Smooth muscle cell (in vitro differentiated cells): ENCODE data around the gene TMEM123. TPM values are rescaled to one million over a fixed set of nuclear protein-coding genes. Genes with fewer than 3 reads are reported as not detected.
A peak's percentile ranks its signal among the peaks of the same experiment; 100 is the strongest.

Source experiments
- DNase-seq: peaks from one replicate; lab custom pipeline; 2025; ENCODE audit not compliant: unreplicated experiment; lab: John Stamatoyannopoulos, UW
- H2AFZ ChIP-seq: fragments of 200-600 bp; sonication (generic); 2 replicates; pipeline ENCODE4 v1.6.0; 2016; ENCODE audit warnings: antibody characterized with exemption, low read depth, mild to moderate bottlenecking
- H3F3A ChIP-seq: fragments of 200-600 bp; sonication (generic); 2 replicates; pipeline ENCODE4 v1.6.0; 2017; ENCODE audit warnings: antibody characterized with exemption, low read depth
- H3K27ac ChIP-seq: fragments of 200-600 bp; sonication (generic); 2 replicates; pipeline ENCODE4 v1.5.1; 2016; ENCODE audit warnings: low read depth, mild to moderate bottlenecking
- H3K27me3 ChIP-seq: fragments of 200-600 bp; sonication (generic); 2 replicates; pipeline ENCODE4 v1.6.1; 2016; ENCODE audit warnings: low read depth, mild to moderate bottlenecking
- H3K36me3 ChIP-seq: fragments of 200-600 bp; sonication (generic); 2 replicates; pipeline ENCODE4 v1.5.1; 2016; ENCODE audit warnings: low read depth
- H3K4me1 ChIP-seq: fragments of 200-600 bp; sonication (generic); 2 replicates; pipeline ENCODE4 v1.5.1; 2016; ENCODE audit warnings: low read depth
- H3K4me2 ChIP-seq: fragments of 200-600 bp; sonication (generic); 2 replicates; pipeline ENCODE4 v1.6.0; 2016; ENCODE audit warnings: mild to moderate bottlenecking
- H3K4me3 ChIP-seq: fragments of 200-600 bp; sonication (generic); 2 replicates; pipeline ENCODE4 v1.5.1; 2016; ENCODE audit warnings: mild to moderate bottlenecking
- H3K79me2 ChIP-seq: fragments of 200-600 bp; sonication (generic); 2 replicates; pipeline ENCODE4 v1.6.0; 2016; ENCODE audit warnings: low read depth, mild to moderate bottlenecking
- H3K9ac ChIP-seq: fragments of 200-600 bp; sonication (generic); 2 replicates; pipeline ENCODE4 v1.6.0; 2016; ENCODE audit warnings: low read depth
- H3K9me3 ChIP-seq: fragments of 200-600 bp; sonication (generic); replicated peaks from 2 replicates; pipeline ENCODE4 v1.5.1; 2016; ENCODE audit warnings: low read depth
- H4K20me1 ChIP-seq: fragments of 200-600 bp; sonication (generic); 2 replicates; pipeline ENCODE4 v1.6.0; 2016; ENCODE audit warnings: low read depth
- whole genome bisulfite sequencing: methylation state at CpG from one replicate; pipeline ENCODE4 v1.1.7; 2016; ENCODE audit warnings: low lambda C conversion rate; 5-methylcytosine and 5-hydroxymethylcytosine counted together
- polyA plus RNA-seq: library from polyadenylated mRNA; unstranded; fragments of >200 nt; fragmentation: Nextera tagmentation; extraction: Ambion mirVana; gene quantifications from 2 replicates; pipeline ENCODE4 v1.2.1, GENCODE V29; 2016
- total RNA-seq: library from RNA; depleted of rRNA; stranded (reverse); fragments of >200 nt; gene quantifications from 2 replicates; pipeline ENCODE4 v1.2.3, GENCODE V29; 2014
- TF ChIP-seq, protein P1 (sequence below): fragments of 200-600 bp; sonication (generic); IDR thresholded peaks from 2 replicates; pipeline ENCODE4 v1.5.1; 2017; ENCODE audit warnings: borderline replicate concordance, mild to moderate bottlenecking, antibody characterized with exemption; ENCODE audit not compliant: insufficient read depth, poor library complexity, severe bottlenecking

The TMEM123 gene
- total and polyA plus RNA-seq, 2 experiments from 2014 or later, result 38.8 to 78.8 TPM

DNA sequence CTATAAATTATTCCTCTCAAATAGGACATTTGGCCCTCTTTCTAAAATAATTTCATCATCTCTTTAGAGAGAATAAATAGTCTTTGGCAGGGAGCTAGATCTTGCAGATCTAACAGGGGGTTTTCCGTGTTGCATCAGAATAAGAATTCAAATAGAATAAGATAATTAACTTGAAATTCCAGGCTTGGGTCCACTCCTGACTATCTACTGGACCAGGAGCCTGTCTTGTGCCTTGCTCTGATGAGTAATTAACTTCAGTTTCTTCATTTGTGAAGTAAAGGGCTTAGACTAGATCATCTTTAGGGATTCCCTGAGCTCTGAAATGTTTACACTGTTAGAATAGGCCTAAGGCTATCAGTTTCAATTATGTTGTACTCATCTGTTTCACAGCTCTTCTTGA is 23.5 kb upstream of the TMEM123 start:
- Histone ChIP-seq H3K4me2 (no peak overlapping the region), H3K36me3 (no peaks in the 10 kb centered on the region), H3K9ac (no peak overlapping the region), H3K79me2 (no peaks in the 10 kb centered on the region), H3K4me1 (peaks cover 13% of the 10 kb centered on the region), H3K27ac (peak overlapping the region; percentile 1), H3K4me3 (no peak overlapping the region), H4K20me1 (no peaks in the 10 kb centered on the region), H2AFZ (peak overlapping the region; percentile 91), H3K9me3 (no peaks in the 10 kb centered on the region), H3F3A (no peaks in the 10 kb centered on the region), H3K27me3 (no peaks in the 10 kb centered on the region)
- WGBS, result 79% methylated on average over 1 of the region's 1 CpG
- DNase-seq, result no peak
- TF ChIP-seq, protein P1, sequence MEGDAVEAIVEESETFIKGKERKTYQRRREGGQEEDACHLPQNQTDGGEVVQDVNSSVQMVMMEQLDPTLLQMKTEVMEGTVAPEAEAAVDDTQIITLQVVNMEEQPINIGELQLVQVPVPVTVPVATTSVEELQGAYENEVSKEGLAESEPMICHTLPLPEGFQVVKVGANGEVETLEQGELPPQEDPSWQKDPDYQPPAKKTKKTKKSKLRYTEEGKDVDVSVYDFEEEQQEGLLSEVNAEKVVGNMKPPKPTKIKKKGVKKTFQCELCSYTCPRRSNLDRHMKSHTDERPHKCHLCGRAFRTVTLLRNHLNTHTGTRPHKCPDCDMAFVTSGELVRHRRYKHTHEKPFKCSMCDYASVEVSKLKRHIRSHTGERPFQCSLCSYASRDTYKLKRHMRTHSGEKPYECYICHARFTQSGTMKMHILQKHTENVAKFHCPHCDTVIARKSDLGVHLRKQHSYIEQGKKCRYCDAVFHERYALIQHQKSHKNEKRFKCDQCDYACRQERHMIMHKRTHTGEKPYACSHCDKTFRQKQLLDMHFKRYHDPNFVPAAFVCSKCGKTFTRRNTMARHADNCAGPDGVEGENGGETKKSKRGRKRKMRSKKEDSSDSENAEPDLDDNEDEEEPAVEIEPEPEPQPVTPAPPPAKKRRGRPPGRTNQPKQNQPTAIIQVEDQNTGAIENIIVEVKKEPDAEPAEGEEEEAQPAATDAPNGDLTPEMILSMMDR, result no peak

GRCh38 chr11:102473543-102473942 is 21.0 kb upstream of the TMEM123 start:
- Histone ChIP-seq H3K4me1 (peaks cover 13% of the 10 kb centered on the region), H3K27me3 (no peaks in the 10 kb centered on the region), H3K27ac (no peak overlapping the region), H3K79me2 (no peaks in the 10 kb centered on the region), H3F3A (no peaks in the 10 kb centered on the region), H2AFZ (no peak overlapping the region), H4K20me1 (no peaks in the 10 kb centered on the region), H3K4me3 (no peak overlapping the region), H3K36me3 (no peaks in the 10 kb centered on the region), H3K4me2 (no peak overlapping the region), H3K9ac (no peak overlapping the region), H3K9me3 (no peaks in the 10 kb centered on the region)
- TF ChIP-seq, protein P1, result no peak
- DNase-seq, result no peak
- 96% methylated on average over 5 of the region's 5 CpGs for WGBS

- no peaks in the 10 kb centered on the region for H4K20me1 ChIP-seq
- peaks cover 11% of the 10 kb centered on the region for H3K4me1 ChIP-seq
- no peak overlapping the region for H3K27ac ChIP-seq
- no peaks in the 10 kb centered on the region for H3K9me3 ChIP-seq
- H3K4me2 ChIP-seq, result no peak overlapping the region
- 88% methylated on average over 4 of the region's 4 CpGs for WGBS
- no peaks in the 10 kb centered on the region for H3K79me2 ChIP-seq
- no peak overlapping the region for H3K4me3 ChIP-seq
- H3K27me3 ChIP-seq, result no peaks in the 10 kb centered on the region
- no peak for DNase-seq
- H3K36me3 ChIP-seq, result no peaks in the 10 kb centered on the region
- no peak overlapping the region for H3K9ac ChIP-seq
- no peaks in the 10 kb centered on the region for H3F3A ChIP-seq
- no peak overlapping the region for H2AFZ ChIP-seq
- TF ChIP-seq, protein P1, result no peak
Measured at GRCh38 chr11:102472127-102472526, 19.6 kb upstream of the TMEM123 start.

DNA sequence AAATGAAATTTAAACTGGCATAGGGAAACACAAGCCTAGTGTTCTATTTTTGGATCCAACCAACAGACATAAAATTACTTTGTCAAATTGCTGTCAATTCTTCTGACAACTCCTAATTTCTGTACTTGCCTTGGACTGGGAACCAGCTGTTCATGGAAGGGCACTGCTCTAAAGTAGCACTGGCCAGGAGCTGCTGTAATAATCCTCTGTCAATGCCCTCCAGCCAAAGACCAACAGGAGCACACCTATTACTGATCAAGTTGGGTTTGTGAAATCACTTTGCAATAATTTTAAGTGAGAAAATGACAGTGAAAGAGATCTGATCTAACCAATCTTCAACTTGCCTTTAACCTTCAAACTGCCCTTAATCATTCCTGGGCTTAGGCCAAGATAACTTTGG is 18.9 kb upstream of the TMEM123 start:
- Histone ChIP-seq H3F3A (no peaks in the 10 kb centered on the region), H3K27ac (no peak overlapping the region)
- TF ChIP-seq, protein P1, result no peak

More for the DNA sequence above, 18.9 kb upstream of the TMEM123 start:
- no peaks in the 10 kb centered on the region for H3K9me3 ChIP-seq
- H3K4me2 ChIP-seq, result no peak overlapping the region
- no peaks in the 10 kb centered on the region for H3K79me2 ChIP-seq
- no peaks in the 10 kb centered on the region for H3K36me3 ChIP-seq
- H4K20me1 ChIP-seq, result no peaks in the 10 kb centered on the region
- no peak overlapping the region for H3K9ac ChIP-seq
- peaks cover 4% of the 10 kb centered on the region for H3K4me1 ChIP-seq
- H3K27me3 ChIP-seq, result no peaks in the 10 kb centered on the region
- no peak overlapping the region for H2AFZ ChIP-seq
- H3K4me3 ChIP-seq, result no peak overlapping the region
- DNase-seq, result no peak
